Neural progenitor cell (in vitro differentiated cells): ENCODE results near the gene WBP2. TPM values are rescaled to one million over a fixed set of nuclear protein-coding genes. Genes with fewer than 3 reads are reported as not detected.

Experiments
- DNase-seq: peaks from one replicate; pipeline ENCODE4 v3.0.0-alpha.2; 2016; ENCODE audit warnings: low spot score
- H2AFZ ChIP-seq: fragments of 200-600 bp; sonication (generic); replicated peaks from 2 replicates; pipeline ENCODE4 v1.6.1; 2016; ENCODE audit warnings: antibody characterized with exemption
- H3F3A ChIP-seq: fragments of 200-600 bp; sonication (generic); 2 replicates; pipeline ENCODE4 v1.6.1; 2016; ENCODE audit warnings: antibody characterized with exemption, low read depth
- H3K27ac ChIP-seq: fragments of 200-600 bp; sonication (generic); 2 replicates; pipeline ENCODE4 v1.5.1; 2016; ENCODE audit warnings: mild to moderate bottlenecking
- H3K27me3 ChIP-seq: fragments of 200-600 bp; sonication (generic); 2 replicates; pipeline ENCODE4 v1.6.1; 2016; ENCODE audit warnings: mild to moderate bottlenecking, moderate library complexity
- H3K36me3 ChIP-seq: fragments of 200-600 bp; sonication (generic); 2 replicates; pipeline ENCODE4 v1.5.1; 2016
- H3K4me1 ChIP-seq: fragments of 200-600 bp; sonication (generic); 2 replicates; pipeline ENCODE4 v1.6.1; 2016; ENCODE audit warnings: mixed run types
- H3K4me2 ChIP-seq: fragments of 200-600 bp; sonication (generic); 2 replicates; pipeline ENCODE4 v1.6.1; 2016
- H3K4me3 ChIP-seq: fragments of 200-600 bp; sonication (generic); 2 replicates; pipeline ENCODE4 v1.5.1; 2016
- H3K79me2 ChIP-seq: fragments of 200-600 bp; sonication (generic); 2 replicates; pipeline ENCODE4 v1.6.1; 2016; ENCODE audit warnings: low read depth
- H3K9ac ChIP-seq: fragments of 200-600 bp; sonication (generic); 2 replicates; pipeline ENCODE4 v1.6.1; 2016
- H3K9me3 ChIP-seq: fragments of 200-600 bp; sonication (generic); 2 replicates; pipeline ENCODE4 v1.5.1; 2016; ENCODE audit warnings: low read depth
- H4K20me1 ChIP-seq: fragments of 200-600 bp; sonication (generic); 2 replicates; pipeline ENCODE4 v1.6.1; 2016; ENCODE audit warnings: low read depth
- H3K27ac Mint-ChIP-seq: 3 replicates; pipeline ENCODE4 v1.8.0; 2021; ENCODE audit warnings: mixed read lengths
- H3K27me3 Mint-ChIP-seq: 2 replicates; pipeline ENCODE4 v1.8.0; 2022; ENCODE audit warnings: low read depth, mild to moderate bottlenecking, inconsistent platforms, moderate library complexity, mixed read lengths; ENCODE audit not compliant: insufficient read depth
- H3K36me3 Mint-ChIP-seq: 3 replicates; pipeline ENCODE4 v1.8.0; 2021; ENCODE audit warnings: mixed read lengths
- H3K4me1 Mint-ChIP-seq: 3 replicates; pipeline ENCODE4 v1.8.0; 2021; ENCODE audit warnings: mixed read lengths
- H3K4me3 Mint-ChIP-seq: 3 replicates; pipeline ENCODE4 v1.8.0; 2021; ENCODE audit warnings: mild to moderate bottlenecking, moderate library complexity, mixed read lengths
- H3K9me3 Mint-ChIP-seq: 3 replicates; pipeline ENCODE4 v1.8.0; 2020; ENCODE audit warnings: mixed read lengths
- EZH2 ChIP-seq: fragments of 200-600 bp; sonication (generic); IDR thresholded peaks from 2 replicates; pipeline ENCODE4 v1.6.1; 2017; ENCODE audit warnings: antibody characterized with exemption, mild to moderate bottlenecking, moderate library complexity
- EZH2phosphoT487 ChIP-seq: fragments of 200-600 bp; sonication (generic); IDR thresholded peaks from 2 replicates; pipeline ENCODE4 v1.6.1; 2017; ENCODE audit warnings: antibody characterized with exemption
- total RNA-seq: library from RNA; depleted of rRNA; stranded (reverse); fragments of >200 nt; gene quantifications from 2 replicates; pipeline ENCODE4 v1.2.3, GENCODE V29; 2015; ENCODE audit warnings: low replicate concordance
- TF ChIP-seq, protein P1 (sequence below): fragments of 200-600 bp; sonication (generic); IDR thresholded peaks from 2 replicates; pipeline ENCODE4 v1.5.1; 2017; ENCODE audit warnings: antibody characterized with exemption, mild to moderate bottlenecking

Gene WBP2
- total RNA-seq, 1 donor from 2014 or later: 20.9 TPM

DNA sequence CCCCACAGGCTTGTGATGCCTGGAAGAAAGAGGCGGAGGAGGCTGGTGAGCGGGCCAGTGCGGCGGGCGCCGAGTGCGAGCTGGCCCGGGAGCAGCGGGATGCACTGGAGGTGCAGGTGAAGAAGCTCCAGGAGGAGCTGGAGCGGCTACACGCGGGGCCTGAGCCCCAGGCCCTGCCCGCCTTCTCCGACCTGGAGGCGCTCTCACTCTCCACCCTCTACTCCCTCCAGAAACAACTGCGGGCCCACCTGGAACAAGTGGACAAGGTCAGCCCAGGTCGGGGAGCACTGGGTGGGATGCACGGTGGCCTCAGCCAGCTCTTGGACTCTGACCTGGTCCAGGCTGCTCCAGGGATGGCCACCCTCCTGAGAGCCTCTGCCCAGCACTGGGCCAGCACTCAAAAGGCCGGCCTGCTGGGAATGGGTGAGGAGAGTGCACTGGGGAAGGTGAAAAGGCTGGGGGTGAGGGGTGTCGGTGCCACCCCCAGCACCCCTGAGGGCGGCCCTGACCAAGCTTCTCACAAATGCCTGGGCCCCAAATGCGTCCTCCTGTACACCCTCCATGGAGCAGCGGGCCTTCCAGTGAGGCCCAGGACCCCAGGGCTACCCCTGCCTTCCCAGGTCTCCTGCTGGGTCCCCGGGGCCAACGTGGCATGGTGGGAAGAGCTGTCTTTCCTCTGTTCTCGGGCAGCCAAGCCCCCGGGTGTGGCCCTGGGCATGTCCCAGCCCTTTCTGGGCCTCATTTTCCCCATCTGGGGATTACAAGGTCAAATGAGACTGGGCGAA, 31.7 kb downstream of the WBP2 start:
- H3F3A ChIP-seq: peaks cover 14% of the 10 kb centered on the region
- Mint-ChIP-seq H3K9me3 (no peaks in the 10 kb centered on the region), H3K4me1 (peaks cover 14% of the 10 kb centered on the region), H3K4me3 (no peak overlapping the region), H3K27me3 (peaks cover 6% of the 10 kb centered on the region), H3K27ac (no peak overlapping the region), H3K36me3 (peaks cover 16% of the 10 kb centered on the region)
- H3K79me2 ChIP-seq: no peaks in the 10 kb centered on the region
- H3K27me3 ChIP-seq: no peaks in the 10 kb centered on the region
- DNase-seq: no peak
- peaks cover 16% of the 10 kb centered on the region for H3K4me1 ChIP-seq
- no peak overlapping the region for H3K4me2 ChIP-seq
- no peaks in the 10 kb centered on the region for H3K9me3 ChIP-seq
- H3K36me3 ChIP-seq: no peaks in the 10 kb centered on the region
- no peak overlapping the region for H2AFZ ChIP-seq
- H3K27ac ChIP-seq: no peak overlapping the region
- H3K4me3 ChIP-seq: no peak overlapping the region
- TF ChIP-seq, protein P1, sequence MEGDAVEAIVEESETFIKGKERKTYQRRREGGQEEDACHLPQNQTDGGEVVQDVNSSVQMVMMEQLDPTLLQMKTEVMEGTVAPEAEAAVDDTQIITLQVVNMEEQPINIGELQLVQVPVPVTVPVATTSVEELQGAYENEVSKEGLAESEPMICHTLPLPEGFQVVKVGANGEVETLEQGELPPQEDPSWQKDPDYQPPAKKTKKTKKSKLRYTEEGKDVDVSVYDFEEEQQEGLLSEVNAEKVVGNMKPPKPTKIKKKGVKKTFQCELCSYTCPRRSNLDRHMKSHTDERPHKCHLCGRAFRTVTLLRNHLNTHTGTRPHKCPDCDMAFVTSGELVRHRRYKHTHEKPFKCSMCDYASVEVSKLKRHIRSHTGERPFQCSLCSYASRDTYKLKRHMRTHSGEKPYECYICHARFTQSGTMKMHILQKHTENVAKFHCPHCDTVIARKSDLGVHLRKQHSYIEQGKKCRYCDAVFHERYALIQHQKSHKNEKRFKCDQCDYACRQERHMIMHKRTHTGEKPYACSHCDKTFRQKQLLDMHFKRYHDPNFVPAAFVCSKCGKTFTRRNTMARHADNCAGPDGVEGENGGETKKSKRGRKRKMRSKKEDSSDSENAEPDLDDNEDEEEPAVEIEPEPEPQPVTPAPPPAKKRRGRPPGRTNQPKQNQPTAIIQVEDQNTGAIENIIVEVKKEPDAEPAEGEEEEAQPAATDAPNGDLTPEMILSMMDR: no peak
- TF ChIP-seq EZH2phosphoT487 (no peak), EZH2 (no peak)
- no peak overlapping the region for H3K9ac ChIP-seq
- H4K20me1 ChIP-seq: no peaks in the 10 kb centered on the region

DNA sequence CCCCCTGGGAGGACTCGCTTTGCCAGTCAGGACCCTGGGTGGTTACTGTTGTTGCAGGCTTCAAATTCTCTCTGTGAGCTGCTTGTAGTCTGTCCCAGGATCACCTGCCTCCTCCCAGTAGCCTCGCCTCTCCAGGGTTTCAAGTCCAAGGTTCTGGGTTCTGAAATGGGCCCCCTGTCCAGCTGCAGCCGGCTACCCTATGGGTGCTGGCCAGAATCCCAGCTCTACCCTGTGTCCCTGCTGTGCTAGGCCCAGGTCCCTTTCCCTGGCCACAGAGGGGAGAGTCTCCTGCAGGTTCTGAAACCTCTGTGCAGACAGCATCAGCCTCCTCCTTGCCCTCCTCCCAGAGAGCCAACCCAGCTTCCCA, 32.4 kb downstream of the WBP2 start:
- Histone ChIP-seq H3K9ac (no peak overlapping the region), H3F3A (peaks cover 8% of the 10 kb centered on the region), H3K4me2 (no peak overlapping the region), H3K9me3 (no peaks in the 10 kb centered on the region), H3K27me3 (no peaks in the 10 kb centered on the region), H3K4me1 (peaks cover 9% of the 10 kb centered on the region), H2AFZ (no peak overlapping the region), H3K4me3 (no peak overlapping the region), H3K36me3 (no peaks in the 10 kb centered on the region), H3K79me2 (no peaks in the 10 kb centered on the region), H4K20me1 (no peaks in the 10 kb centered on the region), H3K27ac (no peak overlapping the region)
- Mint-ChIP-seq H3K4me1 (peaks cover 8% of the 10 kb centered on the region), H3K4me3 (no peak overlapping the region), H3K36me3 (peaks cover 17% of the 10 kb centered on the region), H3K27me3 (peaks cover 4% of the 10 kb centered on the region), H3K27ac (no peak overlapping the region), H3K9me3 (no peaks in the 10 kb centered on the region)
- DNase-seq: no peak
- no peak for TF ChIP-seq EZH2phosphoT487
- TF ChIP-seq EZH2: no peak
- TF ChIP-seq, protein P1: no peak

DNA sequence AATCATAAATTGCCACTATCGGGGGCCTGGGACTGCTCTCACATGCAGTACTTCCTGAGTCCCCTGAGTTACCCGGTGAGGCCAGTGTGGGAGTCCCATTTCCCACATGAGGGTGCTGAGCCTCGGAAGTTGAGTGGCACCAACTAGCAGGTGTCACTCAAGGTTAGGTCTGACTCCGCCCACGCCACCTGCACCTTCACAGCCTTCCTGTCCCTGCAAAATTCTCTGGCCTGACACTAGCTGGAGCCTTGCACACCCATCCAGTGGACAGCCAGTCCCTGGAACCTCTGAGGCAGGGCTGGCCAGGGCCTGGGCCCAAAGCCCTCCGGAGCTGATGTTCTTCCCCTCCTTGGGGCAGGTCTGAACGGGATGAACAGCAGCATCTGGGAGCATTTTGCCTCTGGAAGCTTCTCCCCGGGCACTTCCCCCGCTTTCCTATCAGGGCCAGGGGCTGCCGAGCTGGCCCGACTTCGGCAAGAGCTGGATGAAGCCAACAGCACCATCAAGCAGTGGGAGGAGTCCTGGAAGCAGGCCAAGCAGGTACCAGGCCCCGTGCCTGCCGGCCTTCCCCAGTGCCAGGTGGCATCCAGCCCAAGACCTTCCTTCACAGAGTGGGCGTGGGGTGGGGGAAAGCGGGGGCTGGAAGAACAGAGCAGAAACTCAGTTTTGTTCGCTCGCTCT, 32.9 kb downstream of the WBP2 start:
- H3K4me1 Mint-ChIP-seq: peaks cover 5% of the 10 kb centered on the region
- peaks cover 3% of the 10 kb centered on the region for H3F3A ChIP-seq
- H3K36me3 ChIP-seq: no peaks in the 10 kb centered on the region
- peaks cover 4% of the 10 kb centered on the region for H3K4me1 ChIP-seq
- no peaks in the 10 kb centered on the region for H3K9me3 Mint-ChIP-seq
- no peaks in the 10 kb centered on the region for H4K20me1 ChIP-seq
- TF ChIP-seq, protein P1: no peak
- TF ChIP-seq EZH2phosphoT487: no peak
- no peak for TF ChIP-seq EZH2
- DNase-seq: no peak
- no peaks in the 10 kb centered on the region for H3K79me2 ChIP-seq
- no peak overlapping the region for H3K4me3 Mint-ChIP-seq
- H3K27ac Mint-ChIP-seq: no peak overlapping the region
- H3K27ac ChIP-seq: no peak overlapping the region
- no peaks in the 10 kb centered on the region for H3K9me3 ChIP-seq
- no peak overlapping the region for H3K4me2 ChIP-seq
- peaks cover 17% of the 10 kb centered on the region for H3K36me3 Mint-ChIP-seq
- no peaks in the 10 kb centered on the region for H3K27me3 ChIP-seq
- no peak overlapping the region for H3K4me3 ChIP-seq
- no peak overlapping the region for H2AFZ ChIP-seq
- no peak overlapping the region for H3K9ac ChIP-seq
- peaks cover 6% of the 10 kb centered on the region for H3K27me3 Mint-ChIP-seq
